IPS-20b (cell line): ENCODE results near the gene BMP4.

ENCODE experiments used
- H3K27ac ChIP-seq: one replicate; pipeline ENCODE4 v1.5.1; 2013; ENCODE audit warnings: low read length
- H3K27me3 ChIP-seq: 2 replicates; pipeline ENCODE4 v1.6.1; 2013; ENCODE audit warnings: mild to moderate bottlenecking, low read length, inconsistent platforms; ENCODE audit not compliant: insufficient read depth
- H3K36me3 ChIP-seq: 2 replicates; pipeline ENCODE4 v1.6.1; 2013; ENCODE audit warnings: low read depth, mild to moderate bottlenecking, inconsistent platforms, low read length, moderate library complexity; ENCODE audit not compliant: insufficient read depth
- H3K4me1 ChIP-seq: 2 replicates; pipeline ENCODE4 v1.6.1; 2013; ENCODE audit warnings: mild to moderate bottlenecking, control low read depth, inconsistent platforms, low read length, moderate library complexity; ENCODE audit not compliant: insufficient read depth
- H3K4me3 ChIP-seq: 2 replicates; pipeline ENCODE4 v1.5.1; 2013; ENCODE audit warnings: mild to moderate bottlenecking, low read length, inconsistent platforms
- H3K9ac ChIP-seq: 2 replicates; pipeline ENCODE4 v1.6.1; 2013; ENCODE audit warnings: low read depth, mild to moderate bottlenecking, inconsistent platforms, low read length, moderate library complexity
- H3K9me3 ChIP-seq: 2 replicates; pipeline ENCODE4 v1.6.1; 2013; ENCODE audit warnings: mild to moderate bottlenecking, low read depth, low read length, inconsistent platforms; ENCODE audit not compliant: insufficient read depth

The BMP4 gene

DNA sequence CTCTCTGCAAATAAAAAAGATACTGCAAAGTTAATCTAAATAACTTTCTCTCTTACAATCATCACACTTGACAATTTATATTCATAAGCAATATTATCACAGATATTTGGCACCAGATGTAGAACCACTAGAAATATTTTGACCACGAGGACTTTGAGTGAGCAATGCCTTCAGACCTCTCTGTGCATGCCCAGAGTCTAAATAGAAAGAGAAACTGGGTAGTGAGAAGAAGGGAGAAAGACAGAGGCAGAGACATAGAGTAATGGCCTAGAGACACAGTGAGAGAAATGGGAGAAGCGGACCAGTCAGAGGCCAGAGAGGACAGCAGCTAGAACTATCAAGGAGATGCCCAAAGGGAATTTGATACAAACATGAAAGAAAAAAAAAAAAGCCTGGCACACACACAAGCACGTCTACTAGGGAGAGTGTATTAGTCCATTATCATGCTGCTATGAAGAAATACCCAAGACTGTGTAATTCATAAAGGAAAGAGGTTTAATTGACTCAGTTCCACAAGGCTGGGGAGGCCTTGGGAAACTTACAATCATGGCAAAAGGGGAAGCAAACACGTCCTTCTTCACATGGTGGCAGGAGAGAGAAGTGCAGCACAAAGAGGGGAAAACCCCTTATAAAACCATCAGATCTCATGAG is 41.1 kb downstream of the BMP4 start:
- Histone ChIP-seq H3K4me3 (no peak overlapping the region), H3K36me3 (no peaks in the 10 kb centered on the region), H3K9me3 (no peaks in the 10 kb centered on the region), H3K27me3 (no peaks in the 10 kb centered on the region), H3K9ac (no peak overlapping the region), H3K4me1 (peaks cover under 1% of the 10 kb centered on the region; the same call in 1 of the 2 replicates), H3K27ac (no peak overlapping the region)

- Histone ChIP-seq H3K9me3 (no peaks in the 10 kb centered on the region), H3K4me3 (no peak overlapping the region), H3K27ac (no peak overlapping the region), H3K36me3 (no peaks in the 10 kb centered on the region), H3K4me1 (no peaks in the 10 kb centered on the region), H3K9ac (no peak overlapping the region), H3K27me3 (no peaks in the 10 kb centered on the region)
These were observed 44.6 kb downstream of the BMP4 start for GRCh38 chr14:53912021-53912420.

GRCh38 chr14:53908416-53908815 is 48.2 kb downstream of the BMP4 start:
- Histone ChIP-seq H3K27me3 (no peaks in the 10 kb centered on the region), H3K36me3 (no peaks in the 10 kb centered on the region), H3K9ac (no peak overlapping the region), H3K9me3 (0 out of 2 replicates have a peak, but pooled peaks cover 5% of the 10 kb centered on the region), H3K27ac (no peak overlapping the region), H3K4me1 (no peaks in the 10 kb centered on the region), H3K4me3 (no peak overlapping the region)

DNA sequence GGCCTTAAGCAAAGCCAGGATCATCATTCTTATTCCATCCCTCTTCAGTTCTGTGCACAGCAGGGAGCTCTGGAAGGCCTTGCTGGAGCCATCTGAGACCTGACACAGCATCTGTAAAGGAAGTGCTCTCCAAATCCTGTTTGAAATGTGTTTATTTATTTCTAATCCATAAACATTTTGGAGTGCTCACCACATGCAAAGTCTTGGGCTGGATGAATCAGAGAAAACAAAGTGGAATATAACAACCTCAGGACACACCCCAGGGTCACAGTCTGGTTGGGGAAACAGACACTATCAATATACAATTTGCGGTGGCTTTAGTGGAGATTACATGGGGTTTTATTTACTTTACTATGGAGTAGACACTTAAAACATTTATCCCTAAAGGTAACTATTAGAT is 54.3 kb downstream of the BMP4 start:
- Histone ChIP-seq H3K9me3 (0 out of 2 replicates have a peak, but pooled peaks cover 5% of the 10 kb centered on the region), H3K27ac (no peak overlapping the region), H3K4me3 (no peak overlapping the region), H3K27me3 (no peaks in the 10 kb centered on the region), H3K36me3 (no peaks in the 10 kb centered on the region), H3K4me1 (no peaks in the 10 kb centered on the region), H3K9ac (no peak overlapping the region)

DNA sequence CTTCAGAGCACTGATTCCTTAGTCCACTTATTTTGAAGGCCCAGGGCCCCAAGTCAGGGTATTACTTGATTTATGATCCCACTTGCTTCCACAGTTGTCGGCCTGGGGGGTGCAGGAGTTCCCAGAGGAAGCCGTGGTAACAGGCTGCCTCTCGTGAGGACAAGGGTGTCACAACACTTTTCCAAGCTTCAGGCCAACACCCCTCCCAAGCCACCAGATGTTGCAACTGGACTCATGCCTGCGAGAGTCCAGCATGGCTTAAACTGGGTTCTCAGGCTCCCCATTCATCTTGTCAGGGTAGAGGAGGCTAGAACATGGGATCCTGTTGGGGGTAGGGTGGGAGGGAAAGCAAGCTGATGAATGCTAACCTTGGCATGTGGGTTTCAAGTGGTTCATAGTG is 56.1 kb downstream of the BMP4 start:
- Histone ChIP-seq H3K9ac (no peak overlapping the region), H3K9me3 (no peaks in the 10 kb centered on the region), H3K27ac (no peak overlapping the region), H3K27me3 (no peaks in the 10 kb centered on the region), H3K4me1 (no peaks in the 10 kb centered on the region), H3K4me3 (no peak overlapping the region), H3K36me3 (no peaks in the 10 kb centered on the region)
